Activated CD8-positive, alpha-beta memory T cell treated with anti-CD3 and anti-CD28 coated beads, Interleukin-2, amount 10 ng/mL, durations not matched to agents 7 days and 5 days (primary cell): ENCODE data around the gene KCNMB3. TPM values are rescaled to one million over a fixed set of nuclear protein-coding genes. Genes with fewer than 3 reads are reported as not detected.
"Not testable (repeated sequence)": the region's sequence is repeated elsewhere in the genome, so short reads cannot be mapped to it uniquely, and the experiment has no call there.

Source experiments
- ATAC-seq: fragments of 150-1000 bp; cut with Tn5 transposase; one replicate; pipeline ENCODE4 v1.10.0; 2021; ENCODE audit warnings: moderate library complexity
- CTCF ChIA-PET: fragments of 350-600 bp; sonication (Branson Sonifier 250); formaldehyde crosslinking; loops from one replicate; lab custom pipeline; 2021; ENCODE audit warnings: antibody characterized with exemption; lab: Charles Lee
- DNase-seq: peaks from one replicate; pipeline ENCODE4 v3.0.0-alpha.2; 2020
- H3K27ac Mint-ChIP-seq: one replicate; pipeline ENCODE4 v1.8.0; 2021; ENCODE audit warnings: mild to moderate bottlenecking, mixed read lengths
- H3K27me3 Mint-ChIP-seq: one replicate; pipeline ENCODE4 v1.8.0; 2021; ENCODE audit warnings: mixed read lengths
- H3K36me3 Mint-ChIP-seq: one replicate; pipeline ENCODE4 v1.8.0; 2021; ENCODE audit warnings: mild to moderate bottlenecking, mixed read lengths
- H3K4me1 Mint-ChIP-seq: one replicate; pipeline ENCODE4 v1.8.0; 2021; ENCODE audit warnings: mixed read lengths
- H3K4me3 Mint-ChIP-seq: one replicate; pipeline ENCODE4 v1.8.0; 2021; ENCODE audit warnings: mild to moderate bottlenecking, moderate library complexity, mixed read lengths
- H3K9me3 Mint-ChIP-seq: one replicate; pipeline ENCODE4 v1.8.0; 2022; ENCODE audit warnings: low read depth, mixed read lengths
- total RNA-seq, 2 experiments: library from RNA; stranded (reverse); gene quantifications; one replicate each; pipeline ENCODE4 v1.2.3, GENCODE V29; 2021

Gene KCNMB3
- total RNA-seq, 2 experiments from 2014 or later: 1.4 TPM

- H3K4me3 Mint-ChIP-seq, H3K27me3 Mint-ChIP-seq, H3K36me3 Mint-ChIP-seq, H3K27ac Mint-ChIP-seq, ATAC-seq, H3K9me3 Mint-ChIP-seq, DNase-seq, CTCF ChIA-PET, H3K4me1 Mint-ChIP-seq: not testable (repeated sequence)
Measured at GRCh38 chr3:179218213-179218612, 32.7 kb downstream of the KCNMB3 start.

- H3K9me3 Mint-ChIP-seq, H3K27ac Mint-ChIP-seq, H3K36me3 Mint-ChIP-seq, ATAC-seq, DNase-seq, H3K4me1 Mint-ChIP-seq, H3K4me3 Mint-ChIP-seq, H3K27me3 Mint-ChIP-seq, CTCF ChIA-PET: not testable (repeated sequence)
Measured at GRCh38 chr3:179215550-179215949, 35.4 kb downstream of the KCNMB3 start.

- Mint-ChIP-seq H3K36me3 (peaks cover 23% of the 10 kb centered on the region), H3K27ac (no peak overlapping the region), H3K4me3 (no peak overlapping the region), H3K4me1 (peaks cover 11% of the 10 kb centered on the region), H3K9me3 (no peaks in the 10 kb centered on the region), H3K27me3 (no peaks in the 10 kb centered on the region)
- ATAC-seq (no peak), DNase-seq (no peak)
- CTCF ChIA-PET: no interaction called here
Measured at GRCh38 chr3:179200790-179201189, 50.1 kb downstream of the KCNMB3 start.

- Mint-ChIP-seq H3K9me3 (no peaks in the 10 kb centered on the region), H3K27me3 (no peaks in the 10 kb centered on the region), H3K36me3 (peaks cover 12% of the 10 kb centered on the region), H3K4me3 (no peak overlapping the region), H3K27ac (no peak overlapping the region), H3K4me1 (peaks cover 19% of the 10 kb centered on the region)
- CTCF ChIA-PET: no interaction called here
- ATAC-seq: no peak
- no peak for DNase-seq
Measured at GRCh38 chr3:179196700-179197099, 54.2 kb downstream of the KCNMB3 start.

- no peaks in the 10 kb centered on the region for H3K9me3 Mint-ChIP-seq
- peaks cover 19% of the 10 kb centered on the region for H3K4me1 Mint-ChIP-seq
- ATAC-seq (peak; percentile 53), DNase-seq (no peak)
- no peaks in the 10 kb centered on the region for H3K27me3 Mint-ChIP-seq
- CTCF ChIA-PET: interaction anchor here (0.9 kb wide), 1 partner anchor 11 kb away, joined by 4 read pairs; no protein-coding TSS in a partner anchor
- H3K36me3 Mint-ChIP-seq: peaks cover 10% of the 10 kb centered on the region
- H3K27ac Mint-ChIP-seq: peak overlapping the region; percentile 24
- H3K4me3 Mint-ChIP-seq: no peak overlapping the region
Measured at GRCh38 chr3:179196098-179196497, 54.8 kb downstream of the KCNMB3 start.

- Mint-ChIP-seq H3K9me3 (no peaks in the 10 kb centered on the region), H3K27ac (no peak overlapping the region)
Measured at GRCh38 chr3:179194931-179195330, 56.0 kb downstream of the KCNMB3 start.

More at GRCh38 chr3:179194931-179195330, 56.0 kb downstream of the KCNMB3 start:
- ATAC-seq (no peak), DNase-seq (no peak)
- no peak overlapping the region for H3K4me3 Mint-ChIP-seq
- CTCF ChIA-PET: interaction anchor here (0.9 to 1.0 kb wide), 2 partner anchors 10 to 28 kb away, joined by 3 to 4 read pairs; no protein-coding TSS in a partner anchor
- peaks cover 5% of the 10 kb centered on the region for H3K36me3 Mint-ChIP-seq
- no peaks in the 10 kb centered on the region for H3K27me3 Mint-ChIP-seq
- peaks cover 19% of the 10 kb centered on the region for H3K4me1 Mint-ChIP-seq

Other genes with a start within 250 kb of the KCNMB3 start
- 10 to 100 TPM; 14.1 to 15.1 TPM for gene ZMAT3, start 179.3 kb downstream of the KCNMB3 start, total RNA-seq
- 10 to 100 TPM; 18.5 to 19.7 TPM for gene PIK3CA, start 102.8 kb downstream of the KCNMB3 start, total RNA-seq
- gene ZNF639, start 71.9 kb upstream of the KCNMB3 start, total RNA-seq: 10 to 100 TPM; 30.1 to 32.2 TPM
- gene MFN1, start 96.6 kb upstream of the KCNMB3 start, total RNA-seq: 10 to 100 TPM; 27.2 to 28.5 TPM
- 10 to 100 TPM in 1 of 2 experiments, 1 to 10 TPM in 1; 7.5 to 13.8 TPM for gene GNB4, start 200.4 kb upstream of the KCNMB3 start, total RNA-seq